GM23338 (cell line): ENCODE data around the gene TPP2. TPM values are rescaled to one million over a fixed set of nuclear protein-coding genes. Genes with fewer than 3 reads are reported as not detected.
A peak's percentile ranks its signal among the peaks of the same experiment; 100 is the strongest.

Source experiments
- ATAC-seq: fragments of 200-7000 bp; cut with Tn5 transposase; 3 replicates; pipeline ENCODE4 v1.9.1; 2020
- DNase-seq: peaks from one replicate; pipeline ENCODE4 v3.0.0-alpha.2; 2015; ENCODE audit warnings: low spot score
- H2AFZ ChIP-seq: fragments of 200-600 bp; sonication (generic); 2 replicates; pipeline ENCODE4 v1.8.0; 2016; ENCODE audit warnings: antibody characterized with exemption, mild to moderate bottlenecking, moderate library complexity
- H3F3A ChIP-seq: fragments of 200-600 bp; sonication (generic); replicated peaks from 2 replicates; pipeline ENCODE4 v1.8.0; 2017; ENCODE audit warnings: antibody characterized with exemption, mixed run types, low read depth
- H3K27ac ChIP-seq: fragments of 200-600 bp; sonication (generic); 2 replicates; pipeline ENCODE4 v1.6.1; 2016; ENCODE audit warnings: low read depth
- H3K27me3 ChIP-seq: fragments of 200-600 bp; sonication (generic); 2 replicates; pipeline ENCODE4 v1.8.0; 2016; ENCODE audit warnings: mild to moderate bottlenecking, mixed run types, moderate library complexity; ENCODE audit not compliant: insufficient read depth
- H3K36me3 ChIP-seq: fragments of 200-600 bp; sonication (generic); 2 replicates; pipeline ENCODE4 v1.8.0; 2016; ENCODE audit warnings: mild to moderate bottlenecking; ENCODE audit not compliant: insufficient read depth
- H3K4me1 ChIP-seq: fragments of 200-600 bp; sonication (generic); 2 replicates; pipeline ENCODE4 v1.8.0; 2016; ENCODE audit warnings: mild to moderate bottlenecking, moderate library complexity; ENCODE audit not compliant: insufficient read depth
- H3K4me2 ChIP-seq: fragments of 200-600 bp; sonication (generic); 2 replicates; pipeline ENCODE4 v1.7.1; 2017; ENCODE audit warnings: mixed run types
- H3K4me3 ChIP-seq: fragments of 200-600 bp; sonication (generic); 2 replicates; pipeline ENCODE4 v1.6.1; 2016; ENCODE audit warnings: mixed run types
- H3K79me2 ChIP-seq: fragments of 200-600 bp; sonication (generic); replicated peaks from 2 replicates; pipeline ENCODE4 v1.8.0; 2017; ENCODE audit warnings: mild to moderate bottlenecking; ENCODE audit not compliant: insufficient read depth
- H3K9me2 ChIP-seq: fragments of 200-600 bp; sonication (generic); 2 replicates; pipeline ENCODE4 v1.8.0; 2017; ENCODE audit not compliant: insufficient read depth
- H4K20me1 ChIP-seq: fragments of 200-600 bp; sonication (generic); replicated peaks from 2 replicates; pipeline ENCODE4 v1.8.0; 2017; ENCODE audit warnings: mild to moderate bottlenecking; ENCODE audit not compliant: insufficient read depth
- H3K27ac Mint-ChIP-seq: 2 replicates; pipeline ENCODE4 v1.8.0; 2020; ENCODE audit warnings: inconsistent platforms, mild to moderate bottlenecking, moderate library complexity, mixed read lengths
- H3K27me3 Mint-ChIP-seq: 3 replicates; pipeline ENCODE4 v1.8.0; 2022; ENCODE audit warnings: low read depth, mild to moderate bottlenecking, moderate library complexity, mixed read lengths, inconsistent platforms; ENCODE audit not compliant: insufficient read depth, poor library complexity
- H3K36me3 Mint-ChIP-seq: 3 replicates; pipeline ENCODE4 v1.8.0; 2021; ENCODE audit warnings: low read depth, mild to moderate bottlenecking, inconsistent platforms, moderate library complexity, mixed read lengths
- H3K4me1 Mint-ChIP-seq: 3 replicates; pipeline ENCODE4 v1.8.0; 2020; ENCODE audit warnings: mild to moderate bottlenecking, inconsistent platforms, mixed read lengths
- H3K4me3 Mint-ChIP-seq: 3 replicates; pipeline ENCODE4 v1.8.0; 2021; ENCODE audit warnings: moderate library complexity, mild to moderate bottlenecking, inconsistent platforms, mixed read lengths
- H3K9me3 Mint-ChIP-seq: 3 replicates; pipeline ENCODE4 v1.8.0; 2020; ENCODE audit warnings: moderate library complexity, mild to moderate bottlenecking, inconsistent platforms, mixed read lengths
- CREB1 ChIP-seq: fragments of 250-450 bp; sonication (Bioruptor Pico); IDR thresholded peaks from 2 replicates; pipeline ENCODE4 v1.5.0; 2020; ENCODE audit warnings: low read depth, mild to moderate bottlenecking, moderate library complexity
- ETS1 ChIP-seq: IDR thresholded peaks from 2 replicates; pipeline ENCODE4 v1.6.1; 2016; ENCODE audit warnings: antibody characterized with exemption
- EZH2 ChIP-seq: fragments of 200-600 bp; sonication (generic); IDR thresholded peaks from one replicate; pipeline ENCODE4 v1.8.0; 2017; ENCODE audit warnings: antibody characterized with exemption, mild to moderate bottlenecking, low read depth; ENCODE audit not compliant: unreplicated experiment
- EZH2phosphoT487 ChIP-seq: fragments of 200-600 bp; sonication (generic); IDR thresholded peaks from one replicate; pipeline ENCODE4 v1.8.1; 2018; ENCODE audit warnings: antibody characterized with exemption; ENCODE audit not compliant: unreplicated experiment
- JUNB ChIP-seq: IDR thresholded peaks from one replicate; pipeline ENCODE4 v1.6.1; 2016; ENCODE audit warnings: antibody characterized with exemption; ENCODE audit not compliant: unreplicated experiment
- NANOG ChIP-seq: IDR thresholded peaks from 2 replicates; pipeline ENCODE4 v1.6.1; 2016; ENCODE audit warnings: antibody characterized with exemption, borderline replicate concordance
- POLR2AphosphoS5 ChIP-seq: IDR thresholded peaks from 2 replicates; pipeline ENCODE4 v1.6.1; 2016; ENCODE audit warnings: antibody characterized with exemption, low read depth
- REST ChIP-seq: IDR thresholded peaks from one replicate; pipeline ENCODE4 v1.6.1; 2018; ENCODE audit warnings: antibody characterized with exemption; ENCODE audit not compliant: unreplicated experiment
- STAT1 ChIP-seq: IDR thresholded peaks from one replicate; pipeline ENCODE4 v1.6.1; 2016; ENCODE audit warnings: antibody characterized with exemption; ENCODE audit not compliant: unreplicated experiment
- ZNF331 ChIP-seq: fragments of 250-450 bp; sonication (Bioruptor Pico); IDR thresholded peaks from 2 replicates; pipeline ENCODE4 v1.5.0; 2020; ENCODE audit warnings: low read depth, mild to moderate bottlenecking, moderate library complexity
- polyA plus RNA-seq: library from polyadenylated mRNA; unstranded; fragments of >200 nt; fragmentation: Nextera tagmentation; extraction: Ambion mirVana; gene quantifications from 2 replicates; pipeline ENCODE4 v1.2.1, GENCODE V29; 2016
- total RNA-seq: library from RNA; depleted of rRNA; stranded (reverse); fragments of >200 nt; shearing (Covaris generic); gene quantifications from 2 replicates; pipeline ENCODE4 v1.2.3, GENCODE V29; 2014

Gene TPP2
- total and polyA plus RNA-seq, 2 experiments from 2014 or later, result 56.6 to 111 TPM

GRCh38 chr13:102680133-102680717 lies 83.4 kb downstream of the TPP2 start:
- Histone ChIP-seq H3K27ac (no peak overlapping the region; the same call in 1 of the 2 replicates), H3K27me3 (no peaks in the 10 kb centered on the region), H3K79me2 (no peaks in the 10 kb centered on the region), H3K4me2 (no peak overlapping the region), H4K20me1 (no peaks in the 10 kb centered on the region), H3K4me1 (no peaks in the 10 kb centered on the region), H3K36me3 (peaks cover 18% of the 10 kb centered on the region; the same call in 1 of the 2 replicates), H3F3A (0 out of 2 replicates have a peak, but pooled peaks cover 3% of the 10 kb centered on the region), H3K9me2 (no peaks in the 10 kb centered on the region), H2AFZ (no peak overlapping the region), H3K4me3 (no peak overlapping the region)
- DNase-seq, result no peak
- Mint-ChIP-seq H3K4me3 (no peak overlapping the region), H3K4me1 (no peaks in the 10 kb centered on the region), H3K27ac (no peak overlapping the region; the same call in 1 of the 2 replicates), H3K9me3 (no peaks in the 10 kb centered on the region; the same call in 2 of the 3 replicates), H3K27me3 (no peaks in the 10 kb centered on the region), H3K36me3 (peaks cover 27% of the 10 kb centered on the region)
- TF ChIP-seq ZNF331, result no peak
- TF ChIP-seq REST, result no peak
- TF ChIP-seq EZH2, result no peak
- no peak for TF ChIP-seq CREB1 (CRISPR knock-in tag)
- no peak for TF ChIP-seq ETS1
- no peak for TF ChIP-seq JUNB
- no peak for TF ChIP-seq STAT1
- TF ChIP-seq EZH2phosphoT487, result no peak
- no peak; the same call in 2 of the 3 replicates for ATAC-seq

- DNase-seq, result no peak
- no peaks in the 10 kb centered on the region for H3K79me2 ChIP-seq
- H3F3A ChIP-seq, result 0 out of 2 replicates have a peak, but pooled peaks cover 3% of the 10 kb centered on the region
- H3K4me1 Mint-ChIP-seq, result no peaks in the 10 kb centered on the region
- no peak overlapping the region for H3K4me3 ChIP-seq
- H3K4me2 ChIP-seq, result no peak overlapping the region
- H3K36me3 ChIP-seq, result peaks cover 18% of the 10 kb centered on the region; the same call in 1 of the 2 replicates
- H3K27me3 Mint-ChIP-seq, result no peaks in the 10 kb centered on the region
- H3K9me3 Mint-ChIP-seq, result no peaks in the 10 kb centered on the region; the same call in 2 of the 3 replicates
- H4K20me1 ChIP-seq, result no peaks in the 10 kb centered on the region
- no peaks in the 10 kb centered on the region for H3K9me2 ChIP-seq
- H2AFZ ChIP-seq, result no peak overlapping the region
- no peaks in the 10 kb centered on the region for H3K27me3 ChIP-seq
- H3K27ac Mint-ChIP-seq, result no peak overlapping the region
- no peak overlapping the region for H3K4me3 Mint-ChIP-seq
- peak; percentile 42; the same call in 1 of the 3 replicates for ATAC-seq
- H3K4me1 ChIP-seq, result no peaks in the 10 kb centered on the region
- peaks cover 23% of the 10 kb centered on the region for H3K36me3 Mint-ChIP-seq
- H3K27ac ChIP-seq, result no peak overlapping the region; the same call in 1 of the 2 replicates
- TF ChIP-seq ETS1, result no peak
- no peak for TF ChIP-seq POLR2AphosphoS5
- TF ChIP-seq EZH2phosphoT487, result no peak
- no peak for TF ChIP-seq JUNB
- TF ChIP-seq ZNF331, result no peak
- TF ChIP-seq NANOG, result no peak
- no peak for TF ChIP-seq STAT1
These were observed 84.3 kb downstream of the TPP2 start for GRCh38 chr13:102680842-102681740.
